Measurements from ENCODE around the gene UBTD1.

Gene UBTD1

DNA sequence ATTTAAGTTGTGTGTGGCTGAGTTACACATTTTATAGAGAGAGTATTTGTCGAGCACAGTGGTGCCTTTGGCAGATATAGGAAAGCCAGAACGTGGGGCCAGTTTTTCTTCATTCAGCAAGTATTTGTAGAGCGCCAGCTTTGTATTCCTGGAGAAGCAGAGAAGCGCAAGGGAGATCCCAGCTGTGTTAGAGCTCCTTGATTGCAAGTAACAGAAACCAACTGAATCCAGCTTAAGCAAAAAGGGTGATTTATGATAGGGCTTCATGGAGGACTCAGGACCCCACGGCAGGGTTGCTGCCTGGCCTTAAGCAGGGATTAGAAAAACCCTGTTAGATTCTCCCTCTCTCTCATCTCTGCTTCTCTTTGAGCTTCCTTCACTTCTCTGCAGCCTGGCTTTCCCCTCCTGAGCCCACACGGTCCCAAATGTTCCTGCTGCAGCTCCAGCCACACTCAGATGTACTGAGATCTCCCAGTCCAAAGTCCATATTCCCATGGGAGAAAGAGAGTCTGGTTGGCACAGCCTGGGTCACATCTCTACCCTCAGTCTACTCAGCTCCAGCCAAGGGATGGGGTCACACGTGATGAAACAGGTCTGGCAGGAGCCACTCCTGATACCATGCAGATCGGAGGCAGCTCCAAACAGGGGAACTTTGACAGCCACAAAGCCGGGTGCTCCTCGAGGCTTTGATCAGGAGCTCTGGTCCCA lies 16.7 kb downstream of the UBTD1 start:
- TF ChIP-seq CTCF (IDR thresholded peaks at IDR 0.05) (no peak), ZFX (IDR thresholded peaks at IDR 0.05; ENCODE audit: borderline replicate concordance) (no peak)
- H3K27ac ChIP-seq, result no peak overlapping the region

GRCh38 chr10:97517096-97517750 lies 18.5 kb downstream of the UBTD1 start:
- TF ChIP-seq CTCF (IDR thresholded peaks at IDR 0.05) (no peak), ZFX (IDR thresholded peaks at IDR 0.05; ENCODE audit: borderline replicate concordance) (no peak)
- no peak overlapping the region for H3K27ac ChIP-seq

DNA sequence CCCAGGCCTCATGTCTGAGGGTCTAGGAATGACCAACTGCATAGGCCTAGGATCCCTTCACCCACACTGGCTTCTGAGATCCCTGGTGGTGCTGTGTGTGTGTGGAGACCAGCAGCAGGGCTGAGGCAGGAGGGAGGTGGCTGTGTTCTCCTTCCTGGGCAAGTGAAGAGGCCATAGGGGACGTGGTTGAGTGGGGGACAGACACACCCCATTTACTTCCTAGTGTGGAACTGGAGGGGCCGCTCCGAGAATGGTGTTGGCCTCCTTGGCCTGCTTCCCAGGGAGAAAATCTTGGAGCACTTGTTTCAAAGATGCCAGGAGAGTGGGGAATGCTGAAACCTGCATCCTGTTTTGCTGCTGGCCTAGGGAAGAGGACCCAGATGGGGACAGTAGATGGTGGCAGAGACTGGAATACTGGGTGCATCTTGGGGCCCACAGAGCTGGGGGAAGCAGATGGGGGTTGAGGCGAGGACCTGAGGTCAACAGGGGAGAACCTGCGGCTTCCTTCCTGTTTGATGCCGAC lies 19.1 kb downstream of the UBTD1 start:
- no peak overlapping the region for H3K27ac ChIP-seq
- TF ChIP-seq ZFX (IDR thresholded peaks at IDR 0.05; ENCODE audit: borderline replicate concordance) (no peak), CTCF (IDR thresholded peaks at IDR 0.05) (no peak)

GRCh38 chr10:97518301-97519043 lies 19.7 kb downstream of the UBTD1 start:
- TF ChIP-seq CTCF (IDR thresholded peaks at IDR 0.05) (no peak), ZFX (IDR thresholded peaks at IDR 0.05; ENCODE audit: borderline replicate concordance) (no peak)
- H3K27ac ChIP-seq, result no peak overlapping the region

GRCh38 chr10:97519342-97519741 lies 20.6 kb downstream of the UBTD1 start:
- TF ChIP-seq CTCF (IDR thresholded peaks at IDR 0.05) (no peak), ZFX (IDR thresholded peaks at IDR 0.05; ENCODE audit: borderline replicate concordance) (no peak)
- no peak overlapping the region for H3K27ac ChIP-seq

DNA sequence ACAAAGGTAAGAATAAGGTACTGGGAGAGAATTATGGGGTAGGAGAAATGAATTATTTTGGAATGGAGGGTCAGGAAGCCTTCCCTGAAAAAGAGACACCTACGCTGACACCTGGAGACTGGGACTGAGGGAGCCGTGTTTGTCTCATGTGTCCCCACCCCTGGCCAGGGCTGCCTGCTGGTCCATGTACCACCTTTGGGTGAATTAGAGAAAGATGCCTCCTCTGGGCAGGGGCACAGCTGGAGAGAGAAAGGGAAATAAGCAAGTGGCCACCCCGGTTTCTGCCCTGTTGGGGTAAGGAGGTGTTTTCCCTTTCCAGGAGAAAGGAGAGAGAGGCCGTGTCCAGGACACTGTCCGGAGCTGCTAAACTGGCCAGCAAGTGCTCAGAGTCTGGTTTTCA lies 21.8 kb downstream of the UBTD1 start:
- TF ChIP-seq ZFX (IDR thresholded peaks at IDR 0.05; ENCODE audit: borderline replicate concordance) (no peak), CTCF (IDR thresholded peaks at IDR 0.05) (no peak)
- H3K27ac ChIP-seq, result no peak overlapping the region

Measured in 22Rv1 (cell line).